ENCODE data around the gene ANKS6.

ANKS6 gene

GRCh38 chr9:98815391-98815951 is 19.1 kb upstream of the ANKS6 start:
- no peak for DNase-seq (ENCODE audit: low read depth, low spot score)
- no peak for TF ChIP-seq CTCF (IDR thresholded peaks at IDR 0.05; ENCODE audit: insufficient read depth, low read length, missing control alignments)
- CTCF ChIA-PET, result interaction anchor here (0.9 kb wide), 1 partner anchor 9 kb away, joined by 3 read pairs; no protein-coding TSS in a partner anchor
- H3K4me3 ChIP-seq (ENCODE audit: low read depth, low read length), result no peak overlapping the region
- POLR2A ChIA-PET, result no interaction called here

- no peak for TF ChIP-seq CTCF (IDR thresholded peaks at IDR 0.05; ENCODE audit: insufficient read depth, low read length, missing control alignments)
- DNase-seq (ENCODE audit: low read depth, low spot score), result peak; percentile 49
- no peak overlapping the region for H3K4me3 ChIP-seq (ENCODE audit: low read depth, low read length)
- CTCF ChIA-PET, result interaction anchor here (12.5 kb wide), 1 partner anchor 16 kb away, joined by 116 read pairs; the partner anchor contains the start of gene ANKS6
- POLR2A ChIA-PET, result no interaction called here
These were observed 14.8 kb upstream of the ANKS6 start for GRCh38 chr9:98811051-98811650.

- CTCF ChIA-PET, result interaction anchor here (4.5 to 12.5 kb wide), 3 partner anchors 15 to 38 kb away, joined by 15 to 116 read pairs (median 30); partner anchors contain the start of gene ANKS6
- POLR2A ChIA-PET, result no interaction called here
- no peak for DNase-seq (ENCODE audit: low read depth, low spot score)
- no peak for TF ChIP-seq CTCF (IDR thresholded peaks at IDR 0.05; ENCODE audit: insufficient read depth, low read length, missing control alignments)
- H3K4me3 ChIP-seq (ENCODE audit: low read depth, low read length), result no peak overlapping the region
These were observed 13.9 kb upstream of the ANKS6 start for GRCh38 chr9:98810102-98810842.

GRCh38 chr9:98809311-98810101 is 13.2 kb upstream of the ANKS6 start:
- no peak for DNase-seq (ENCODE audit: low read depth, low spot score)
- ChIA-PET POLR2A (no interaction called here), CTCF (interaction anchor here (4.5 to 12.5 kb wide), 3 partner anchors 15 to 38 kb away, joined by 15 to 116 read pairs (median 30); partner anchors contain the start of gene ANKS6)
- TF ChIP-seq CTCF (IDR thresholded peaks at IDR 0.05; ENCODE audit: insufficient read depth, low read length, missing control alignments), result no peak
- no peak overlapping the region for H3K4me3 ChIP-seq (ENCODE audit: low read depth, low read length)

- CTCF ChIA-PET, result interaction anchor here (1.3 to 12.5 kb wide), 4 partner anchors 9 to 39 kb away, joined by 3 to 116 read pairs (median 22); partner anchors contain the start of gene ANKS6
- DNase-seq (ENCODE audit: low read depth, low spot score), result no peak
- no peak for TF ChIP-seq CTCF (IDR thresholded peaks at IDR 0.05; ENCODE audit: insufficient read depth, low read length, missing control alignments)
- no peak overlapping the region for H3K4me3 ChIP-seq (ENCODE audit: low read depth, low read length)
- POLR2A ChIA-PET, result no interaction called here
These were observed 12.5 kb upstream of the ANKS6 start for GRCh38 chr9:98808875-98809274.
